ENCODE data around the gene FAM241B.

GRCh38 chr10:69652111-69652856 lies 22.2 kb downstream of the FAM241B start:
- no peak for TF ChIP-seq CTCF (IDR thresholded peaks at IDR 0.05)
- TF ChIP-seq POLR2A (IDR thresholded peaks at IDR 0.05) = no peak

Measured in Peyer's patch (tissue), 4 donors.